K562 (cell line): ENCODE results near the gene SLC2A4RG. TPM values are rescaled to one million over a fixed set of nuclear protein-coding genes. Genes with fewer than 3 reads are reported as not detected.

Experiments used
- ATAC-seq: fragments of 200-7000 bp; cut with Tn5 transposase; 3 replicates; pipeline ENCODE4 v1.9.1; 2020; ENCODE audit warnings: moderate library complexity
- BruUV-seq: library from RNA; stranded (reverse); fragments of 400-500 nt; replicated peaks from 2 replicates; lab custom pipeline; 2021; lab: Mats Ljungman, UMichigan
- CTCF ChIA-PET: fragments of 300-600 bp; formaldehyde crosslinking; extraction: SDS; loops from one replicate; lab custom pipeline; 2021; ENCODE audit warnings: low intra/inter-chr PET ratio; lab: Yijun Ruan, JAX
- POLR2A ChIA-PET: fragments of 300-600, 350-650 bp; sonication (Branson Sonifier 250); formaldehyde crosslinking; extraction: SDS; loops from one replicate; lab custom pipeline; 2021; ENCODE audit warnings: antibody characterized with exemption, inconsistent platforms; lab: Yijun Ruan, JAX
- DNase-seq, 4 experiments: peaks; one replicate each; pipeline versions ENCODE4 v3.0.0 to v3.0.0-alpha.2; 2011 to 2018; ENCODE audit warnings: low spot score in 3 of 4, mixed read lengths in 3 of 4; ENCODE audit errors: extremely low read depth in 1 of 4
- FAIRE-seq: peaks from 2 replicates; lab custom pipeline; 2011; peaks lifted over from hg19 to GRCh38; lab: Jason Lieb, UNC
- H2AFZ ChIP-seq: 2 replicates; pipeline ENCODE4 v1.6.0; 2011; ENCODE audit warnings: low read depth, low read length, control low read depth, inconsistent platforms
- H3K27ac ChIP-seq: fragments of 200-600 bp; 3 replicates; pipeline ENCODE4 v1.8.0; 2011; ENCODE audit warnings: low read depth, mild to moderate bottlenecking, control low read depth, inconsistent platforms, low read length, moderate library complexity, mixed read lengths; ENCODE audit errors: extremely low read depth
- H3K27me3 ChIP-seq, 2 experiments: fragments of 300-600 bp in 1 of 2; 2 replicates in 1 of 2; 3 replicates in 1 of 2; pipeline versions ENCODE4 v1.6.0 to v1.8.0; 2011; ENCODE audit warnings: inconsistent platforms in 2 of 2, low read length in 2 of 2, mild to moderate bottlenecking in 1 of 2, mixed read lengths in 1 of 2, moderate library complexity in 1 of 2; ENCODE audit not compliant: control insufficient read depth in 2 of 2, insufficient read depth in 2 of 2
- H3K36me3 ChIP-seq: fragments of 300-600 bp; 3 replicates; pipeline ENCODE4 v1.8.0; 2011; ENCODE audit warnings: mild to moderate bottlenecking, low read length, inconsistent platforms; ENCODE audit not compliant: control insufficient read depth, insufficient read depth
- H3K4me1 ChIP-seq, 2 experiments: fragments of 200-600 bp in 1 of 2; replicated peaks in 1 of 2; 2 replicates in 1 of 2; 3 replicates in 1 of 2; pipeline versions ENCODE4 v1.5.1 to v1.8.0; 2011; ENCODE audit warnings: inconsistent platforms in 2 of 2, low read length in 2 of 2, mild to moderate bottlenecking in 1 of 2, mixed read lengths in 1 of 2, moderate library complexity in 1 of 2; ENCODE audit not compliant: control insufficient read depth in 2 of 2, insufficient read depth in 2 of 2
- H3K4me2 ChIP-seq: 2 replicates; pipeline ENCODE4 v1.6.1; 2011; ENCODE audit warnings: low read length, control low read depth, inconsistent platforms, mixed read lengths; ENCODE audit not compliant: insufficient read depth
- H3K4me3 ChIP-seq: fragments of 200-600 bp; sonication (generic), shearing (Covaris generic); 2 replicates; pipeline ENCODE4 v1.5.1; 2016; ENCODE audit warnings: control low read depth, inconsistent platforms
- H3K79me2 ChIP-seq: fragments of 200-600 bp; 3 replicates; pipeline ENCODE4 v1.8.0; 2011; ENCODE audit warnings: low read length, inconsistent platforms; ENCODE audit not compliant: control insufficient read depth, insufficient read depth
- H3K9ac ChIP-seq, 2 experiments: 2 replicates each; pipeline versions ENCODE4 v1.6.0 to v1.6.1; 2011; ENCODE audit warnings: low read depth in 2 of 2, low read length in 2 of 2, control low read depth in 1 of 2, inconsistent platforms in 1 of 2, mild to moderate bottlenecking in 1 of 2, mixed read lengths in 1 of 2; ENCODE audit not compliant: insufficient read depth in 1 of 2
- H3K9me1 ChIP-seq: one replicate; pipeline ENCODE4 v1.6.0; 2011; ENCODE audit warnings: inconsistent platforms, mild to moderate bottlenecking, low read length, moderate library complexity; ENCODE audit not compliant: control insufficient read depth, insufficient read depth
- H3K9me3 ChIP-seq: replicated peaks from 2 replicates; pipeline ENCODE4 v1.5.1; 2011; ENCODE audit warnings: low read depth, low read length, inconsistent platforms; ENCODE audit not compliant: control insufficient read depth, insufficient read depth
- H4K20me1 ChIP-seq: replicated peaks from 2 replicates; pipeline ENCODE4 v1.6.1; 2011; ENCODE audit warnings: low read length, inconsistent platforms, mixed read lengths; ENCODE audit not compliant: control insufficient read depth, insufficient read depth
- BACH1 ChIP-seq: fragments of 200-800 bp; sonication (Bioruptor generic); IDR thresholded peaks from 2 replicates; pipeline ENCODE4 v1.6.1; 2016; ENCODE audit warnings: missing genetic modification characterization, missing compliant biosample characterization
- POLR2A ChIP-seq: fragments of 450-650 bp; conservative IDR thresholded peaks from 2 replicates; pipeline ENCODE4 v1.6.1; 2016
- POLR2G ChIP-seq: fragments of 200-400 bp; formaldehyde crosslinking; IDR thresholded peaks from 2 replicates; pipeline ENCODE4 v1.6.1; 2017; ENCODE audit warnings: low read depth, mild to moderate bottlenecking, antibody characterized with exemption, low read length, moderate library complexity
- RBFOX2 ChIP-seq: fragments of 200-400 bp; formaldehyde crosslinking; IDR thresholded peaks from 2 replicates; pipeline ENCODE4 v1.6.1; 2017; ENCODE audit warnings: low read depth, mild to moderate bottlenecking, low read length, moderate library complexity
- RHOXF2B ChIP-seq: fragments of 250-450 bp; sonication (Bioruptor Pico); conservative IDR thresholded peaks from 2 replicates; pipeline ENCODE4 v1.5.1; 2021
- WGBS: fragments of 100-300 bp; shearing (Covaris generic); methylation state at CpG from one replicate; pipeline ENCODE4 v1.1.6; 2016; ENCODE audit warnings: low coverage, mixed read lengths; ENCODE audit not compliant: insufficient coverage; ENCODE audit errors: missing lambda C conversion rate; 5-methylcytosine and 5-hydroxymethylcytosine counted together
- in situ Hi-C: fragments of 300-500 bp; cut with MboI; formaldehyde crosslinking; loops from 4 replicates; pipeline ENCODE4 v1.15.0; 2018; ENCODE audit warnings: inconsistent platforms, mixed read lengths
- intact Hi-C: fragments of 100-400 bp; cut with micrococcal nuclease; formaldehyde crosslinking; loops from 2 replicates; pipeline ENCODE4 v1.14.2; 2022
- polyA plus RNA-seq, 8 experiments: library from polyadenylated mRNA; depleted of rRNA in 4 of 8; stranded (reverse) in 5 of 8; unstranded in 3 of 8; fragments of >200 nt; fragmentation: Nextera tagmentation in 2 of 8; fragmentation: Illumina TruSeq in 1 of 8; extraction: Ambion mirVana in 2 of 8; extraction: Trizol in 1 of 8; gene quantifications; 2 replicates each; pipeline versions ENCODE4 v1.2.1 to v1.2.3, GENCODE V29; 2011 to 2014; ENCODE audit warnings: inconsistent platforms in 1 of 8, missing spikeins in 1 of 8
- total RNA-seq, 7 experiments: library from RNA; depleted of rRNA in 6 of 7; stranded (reverse); fragments of >200 nt in 6 of 7; fragmentation: Illumina TruSeq in 2 of 7; extraction: Trizol in 2 of 7; gene quantifications; 2 replicates each; pipeline versions ENCODE4 v1.2.1 to v1.2.3, GENCODE V29; 2011 to 2021; ENCODE audit warnings: low replicate concordance in 1 of 7

SLC2A4RG gene
- total and polyA plus RNA-seq, 9 of the 15 experiments (the other 6 are each of a cell fraction or from before 2014, with no cell fraction given) = 0.34 to 97.3 (median 26.5) TPM

GRCh38 chr20:63703976-63704748 is 35.4 kb upstream of the SLC2A4RG start:
- H3K27ac ChIP-seq = no peak overlapping the region
- FAIRE-seq = no peak
- no peak overlapping the region for H2AFZ ChIP-seq
- peaks cover 19 to 81% of the 10 kb centered on the region in 2 experiments for H3K4me1 ChIP-seq
- ChIA-PET CTCF (interaction anchor here (0.6 kb wide), 1 partner anchor 160 kb away, joined by 4 read pairs; no protein-coding TSS in a partner anchor), POLR2A (interaction anchor here (0.5 to 0.8 kb wide), 3 partner anchors 21 to 171 kb away, joined by 3 read pairs; no protein-coding TSS in a partner anchor)
- BruUV-seq = no TSS peak
- TF ChIP-seq BACH1 (no peak), POLR2A (peak; percentile 9; the same call in 1 of the 2 replicates), RBFOX2 (peak; percentile 9)
- H3K9ac ChIP-seq = peak overlapping the region in 1 of 2 experiments; percentile 23; a peak in 1 of 4 replicates
- in situ Hi-C loops (no loop called here), intact Hi-C loops (loop anchor here (10.0 kb wide), 2 partner anchors 81 to 169 kb away; partner anchors contain the start of gene PTK6)
- no peak for ATAC-seq
- H3K4me2 ChIP-seq = no peak overlapping the region
- H3K27me3 ChIP-seq = no peaks in the 10 kb centered on the region
- H3K36me3 ChIP-seq = peaks cover 44% of the 10 kb centered on the region
- DNase-seq = peak in 2 of 4 experiments; percentile 2 to 3
- peaks cover 22% of the 10 kb centered on the region for H4K20me1 ChIP-seq
- WGBS = 93% methylated on average over 11 of the region's 11 CpGs
- H3K9me3 ChIP-seq = no peaks in the 10 kb centered on the region
- peaks cover 43% of the 10 kb centered on the region for H3K79me2 ChIP-seq
- no peak overlapping the region for H3K4me3 ChIP-seq
- H3K9me1 ChIP-seq = no peaks in the 10 kb centered on the region

GRCh38 chr20:63704749-63705117 is 34.8 kb upstream of the SLC2A4RG start:
- H3K9me3 ChIP-seq = no peaks in the 10 kb centered on the region
- H3K9ac ChIP-seq = no peak overlapping the region; a peak in 1 of 4 replicates
- WGBS = 100% methylated on average over 4 of the region's 6 CpGs
- FAIRE-seq (no peak), ATAC-seq (no peak), DNase-seq (peak in 2 of 4 experiments; percentile 3 to 4)
- peaks cover 49% of the 10 kb centered on the region for H3K36me3 ChIP-seq
- H3K4me3 ChIP-seq = no peak overlapping the region
- peaks cover 13 to 81% of the 10 kb centered on the region in 2 experiments for H3K4me1 ChIP-seq
- H2AFZ ChIP-seq = no peak overlapping the region
- no peaks in the 10 kb centered on the region for H3K27me3 ChIP-seq
- H3K79me2 ChIP-seq = peaks cover 48% of the 10 kb centered on the region
- in situ Hi-C loops = loop anchor here (5.0 kb wide), 1 partner anchor 158 kb away; the partner anchor contains the start of gene ABHD16B
- CTCF ChIA-PET = interaction anchor here (0.6 kb wide), 1 partner anchor 165 kb away, joined by 4 read pairs; no protein-coding TSS in a partner anchor
- H4K20me1 ChIP-seq = peaks cover 22% of the 10 kb centered on the region
- H3K27ac ChIP-seq = no peak overlapping the region
- BruUV-seq = no TSS peak
- H3K9me1 ChIP-seq = no peaks in the 10 kb centered on the region
- intact Hi-C loops = loop anchor here (5.0 to 10.0 kb wide), 4 partner anchors 80 to 253 kb away; partner anchors contain the start of genes PTK6 and UCKL1
- POLR2A ChIA-PET = interaction anchor here (0.5 kb wide), 1 partner anchor 22 kb away, joined by 3 read pairs; no protein-coding TSS in a partner anchor
- TF ChIP-seq RHOXF2B (CRISPR knock-in tag) = no peak
- peak; percentile 14; the same call in 1 of the 2 replicates for TF ChIP-seq POLR2G
- no peak overlapping the region for H3K4me2 ChIP-seq
